Dendritic cell treated with granulocyte-macrophage colony-stimulating factor and Interleukin-4, amounts not matched to agents 40 ng/mL and 50 ng/mL, for 4 days (primary cell): ENCODE data around the gene PSAT1.

ENCODE experiments used
- H3K27ac Mint-ChIP-seq: one replicate; pipeline ENCODE4 v1.8.0; 2022; ENCODE audit warnings: mild to moderate bottlenecking, mixed read lengths
- H3K27me3 Mint-ChIP-seq: one replicate; pipeline ENCODE4 v1.8.0; 2022; ENCODE audit warnings: mild to moderate bottlenecking, mixed read lengths
- H3K36me3 Mint-ChIP-seq: one replicate; pipeline ENCODE4 v1.8.0; 2022; ENCODE audit warnings: low read depth, mixed read lengths
- H3K4me1 Mint-ChIP-seq: one replicate; pipeline ENCODE4 v1.8.0; 2022; ENCODE audit warnings: low read depth, mixed read lengths
- H3K4me3 Mint-ChIP-seq: one replicate; pipeline ENCODE4 v1.8.0; 2022; ENCODE audit warnings: mild to moderate bottlenecking, moderate library complexity, mixed read lengths
- H3K9me3 Mint-ChIP-seq: one replicate; pipeline ENCODE4 v1.8.0; 2022; ENCODE audit warnings: mixed read lengths
- intact Hi-C: fragments of 100-400 bp; cut with micrococcal nuclease; formaldehyde crosslinking; loops from one replicate; pipeline ENCODE4 v1.15.0; 2022

The PSAT1 gene

DNA sequence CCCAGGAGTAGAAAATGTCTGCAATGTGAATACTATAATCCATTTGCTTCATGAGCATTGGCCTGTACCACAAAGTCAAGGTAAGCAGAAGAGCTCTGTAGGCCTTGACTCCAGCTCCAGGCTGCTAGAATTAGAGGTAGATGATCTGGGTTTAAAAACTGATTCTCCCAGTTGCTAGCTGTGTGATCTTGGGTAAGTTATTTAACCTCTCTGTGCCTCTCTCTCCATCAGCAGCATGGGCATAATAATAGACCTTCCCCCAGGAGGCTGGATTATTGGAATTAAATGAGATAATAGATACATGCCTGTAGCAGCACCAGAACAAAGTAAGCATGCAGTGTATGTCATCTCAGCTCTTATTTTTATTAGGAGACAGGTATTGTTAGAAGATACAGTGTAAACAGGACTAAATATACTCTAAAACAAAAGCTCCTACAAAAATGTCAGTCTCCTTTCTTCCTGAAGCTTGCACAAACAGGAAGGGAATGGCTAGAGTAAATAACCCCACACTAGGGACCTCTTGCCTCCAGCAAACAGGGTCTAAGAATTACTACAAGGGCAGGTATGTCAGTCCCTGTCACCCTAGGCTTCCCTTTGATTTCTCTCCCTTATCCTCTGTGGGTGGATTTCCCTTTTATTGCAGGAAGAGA lies 57.5 kb downstream of the PSAT1 start:
- intact Hi-C loops = no loop called here
- Mint-ChIP-seq H3K27ac (no peak overlapping the region), H3K4me3 (no peak overlapping the region), H3K27me3 (no peaks in the 10 kb centered on the region), H3K4me1 (no peaks in the 10 kb centered on the region), H3K36me3 (no peaks in the 10 kb centered on the region), H3K9me3 (no peaks in the 10 kb centered on the region)

DNA sequence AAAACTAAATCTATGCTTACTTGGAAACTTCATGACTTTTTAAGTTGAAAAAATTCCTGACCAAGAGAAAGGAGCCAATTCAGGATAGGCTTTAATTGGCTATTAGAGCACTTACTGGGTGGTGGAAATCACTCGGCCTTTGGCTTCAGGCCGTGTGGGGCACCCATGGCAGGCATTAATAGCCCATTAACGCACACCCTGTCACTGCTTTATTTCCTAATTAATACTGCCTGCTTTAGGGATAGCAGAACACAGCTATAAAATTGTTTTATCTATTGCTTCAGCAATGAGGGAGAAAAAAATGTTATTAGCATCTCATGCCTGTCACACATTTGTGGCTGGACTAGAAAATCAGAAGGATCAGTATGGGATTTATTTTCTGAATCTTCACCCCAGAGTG lies 58.1 kb downstream of the PSAT1 start:
- intact Hi-C loops = no loop called here
- Mint-ChIP-seq H3K4me1 (no peaks in the 10 kb centered on the region), H3K27me3 (no peaks in the 10 kb centered on the region), H3K9me3 (no peaks in the 10 kb centered on the region), H3K27ac (no peak overlapping the region), H3K4me3 (no peak overlapping the region), H3K36me3 (no peaks in the 10 kb centered on the region)

GRCh38 chr9:78356634-78357033 lies 59.7 kb downstream of the PSAT1 start:
- Mint-ChIP-seq H3K4me1 (no peaks in the 10 kb centered on the region), H3K27me3 (no peaks in the 10 kb centered on the region), H3K36me3 (no peaks in the 10 kb centered on the region), H3K4me3 (no peak overlapping the region), H3K9me3 (no peaks in the 10 kb centered on the region), H3K27ac (no peak overlapping the region)
- intact Hi-C loops = no loop called here

DNA sequence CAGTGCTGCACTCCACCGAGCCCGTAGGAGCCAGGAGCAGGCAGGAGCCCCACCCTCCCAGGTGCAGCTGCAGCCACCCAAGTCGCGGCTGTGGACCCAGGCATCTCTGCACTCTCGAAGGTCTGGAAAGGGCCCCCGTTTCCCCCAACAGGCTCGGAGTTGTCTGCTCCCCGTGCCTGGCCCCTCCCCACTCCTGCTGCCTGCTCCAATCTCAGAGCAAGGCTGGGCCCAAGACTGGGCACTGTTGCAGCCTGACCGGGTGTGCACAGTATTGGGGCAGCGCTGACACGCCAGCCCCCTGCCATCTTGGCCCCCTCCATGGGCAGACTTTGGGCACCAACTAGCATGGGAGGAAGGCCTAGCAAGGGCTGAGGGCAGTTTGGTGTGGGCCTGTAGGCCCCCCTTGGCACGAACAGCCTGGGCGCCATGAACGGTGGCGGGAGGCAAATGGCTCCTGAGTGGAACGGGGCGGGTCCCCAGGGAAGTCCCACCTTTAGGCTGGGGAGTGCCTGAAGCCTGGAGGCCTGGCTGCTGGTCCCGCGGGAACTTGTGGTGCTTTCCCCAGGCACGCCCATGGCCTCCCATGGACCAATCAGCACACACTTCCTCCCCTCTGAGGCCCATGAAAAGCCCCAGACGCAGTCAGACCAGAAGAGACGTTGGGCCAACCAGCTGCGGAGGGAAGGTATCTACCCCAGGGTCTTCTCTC lies 60.4 kb downstream of the PSAT1 start:
- Mint-ChIP-seq H3K4me1 (no peaks in the 10 kb centered on the region), H3K9me3 (no peaks in the 10 kb centered on the region), H3K27me3 (no peaks in the 10 kb centered on the region), H3K36me3 (no peaks in the 10 kb centered on the region), H3K4me3 (no peak overlapping the region), H3K27ac (no peak overlapping the region)
- intact Hi-C loops = no loop called here

GRCh38 chr9:78358329-78359051 lies 61.6 kb downstream of the PSAT1 start:
- Mint-ChIP-seq H3K36me3 (no peaks in the 10 kb centered on the region), H3K4me1 (no peaks in the 10 kb centered on the region), H3K27me3 (no peaks in the 10 kb centered on the region), H3K4me3 (no peak overlapping the region), H3K9me3 (no peaks in the 10 kb centered on the region), H3K27ac (no peak overlapping the region)
- intact Hi-C loops = no loop called here

DNA sequence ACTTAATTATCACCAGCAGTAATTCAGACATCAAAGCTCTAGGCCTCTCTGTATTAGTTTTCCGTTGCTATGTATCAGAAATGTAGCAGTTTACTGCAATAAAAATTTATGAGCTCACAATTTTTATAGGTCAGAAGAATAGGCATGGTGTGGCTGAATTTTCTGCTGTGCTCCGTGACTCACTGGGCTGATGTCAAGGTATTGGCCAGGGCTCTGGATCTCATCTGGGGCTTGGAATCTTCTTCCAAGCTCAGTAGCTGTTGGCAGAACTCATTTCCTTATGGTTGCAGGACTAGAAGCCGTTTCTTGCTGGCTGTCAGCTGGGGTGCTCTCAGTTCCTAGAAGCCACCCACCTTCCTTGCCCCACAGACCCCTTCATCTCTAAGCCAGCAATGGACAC lies 66.3 kb downstream of the PSAT1 start:
- intact Hi-C loops = no loop called here
- peaks cover under 1% of the 10 kb centered on the region for H3K4me1 Mint-ChIP-seq
- H3K9me3 Mint-ChIP-seq = no peaks in the 10 kb centered on the region
- H3K27me3 Mint-ChIP-seq = no peaks in the 10 kb centered on the region
- no peaks in the 10 kb centered on the region for H3K36me3 Mint-ChIP-seq
- H3K4me3 Mint-ChIP-seq = no peak overlapping the region
- no peak overlapping the region for H3K27ac Mint-ChIP-seq

GRCh38 chr9:78365748-78366697 lies 69.1 kb downstream of the PSAT1 start:
- Mint-ChIP-seq H3K27me3 (no peaks in the 10 kb centered on the region), H3K9me3 (no peaks in the 10 kb centered on the region), H3K4me3 (no peak overlapping the region), H3K27ac (no peak overlapping the region), H3K4me1 (peaks cover 5% of the 10 kb centered on the region), H3K36me3 (no peaks in the 10 kb centered on the region)
- intact Hi-C loops = no loop called here

- Mint-ChIP-seq H3K9me3 (no peaks in the 10 kb centered on the region), H3K4me1 (peaks cover 5% of the 10 kb centered on the region), H3K36me3 (no peaks in the 10 kb centered on the region), H3K4me3 (no peak overlapping the region), H3K27me3 (no peaks in the 10 kb centered on the region), H3K27ac (no peak overlapping the region)
- intact Hi-C loops = no loop called here
Measured at GRCh38 chr9:78366827-78367226, 69.9 kb downstream of the PSAT1 start.

GRCh38 chr9:78368236-78368635 lies 71.3 kb downstream of the PSAT1 start:
- intact Hi-C loops = no loop called here
- H3K27ac Mint-ChIP-seq = no peak overlapping the region
- no peaks in the 10 kb centered on the region for H3K36me3 Mint-ChIP-seq
- peaks cover 5% of the 10 kb centered on the region for H3K4me1 Mint-ChIP-seq
- no peak overlapping the region for H3K4me3 Mint-ChIP-seq
- H3K9me3 Mint-ChIP-seq = no peaks in the 10 kb centered on the region
- H3K27me3 Mint-ChIP-seq = no peaks in the 10 kb centered on the region

GRCh38 chr9:78369639-78370219 lies 72.8 kb downstream of the PSAT1 start:
- intact Hi-C loops = loop anchor here (1.0 to 5.0 kb wide), 2 partner anchors 42 to 108 kb away; no protein-coding TSS in a partner anchor
- peaks cover 5% of the 10 kb centered on the region for H3K4me1 Mint-ChIP-seq
- H3K27me3 Mint-ChIP-seq = no peaks in the 10 kb centered on the region
- no peak overlapping the region for H3K27ac Mint-ChIP-seq
- H3K4me3 Mint-ChIP-seq = no peak overlapping the region
- H3K36me3 Mint-ChIP-seq = no peaks in the 10 kb centered on the region
- no peaks in the 10 kb centered on the region for H3K9me3 Mint-ChIP-seq

DNA sequence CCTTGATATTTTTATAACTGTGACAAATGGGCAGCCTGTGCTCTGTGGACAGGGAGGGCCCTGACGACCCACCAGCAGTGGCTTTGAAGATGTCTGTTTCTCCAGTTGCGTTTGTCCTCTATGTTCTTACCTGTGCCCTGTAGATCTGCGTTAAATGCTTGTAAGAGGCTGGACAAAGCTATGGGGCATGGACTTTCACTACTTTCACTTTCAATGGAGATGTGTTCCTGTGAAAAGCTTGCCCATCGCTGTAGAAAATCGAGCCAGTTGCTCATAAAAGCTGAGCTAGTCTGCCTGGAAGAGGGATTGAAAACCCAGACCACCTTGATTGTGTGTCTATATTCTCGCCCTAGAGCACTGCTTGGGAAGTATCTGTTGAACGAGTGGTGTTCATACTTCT lies 74.1 kb downstream of the PSAT1 start:
- Mint-ChIP-seq H3K27me3 (no peaks in the 10 kb centered on the region), H3K4me3 (no peak overlapping the region), H3K27ac (no peak overlapping the region), H3K9me3 (no peaks in the 10 kb centered on the region), H3K4me1 (peaks cover 5% of the 10 kb centered on the region), H3K36me3 (no peaks in the 10 kb centered on the region)
- intact Hi-C loops = loop anchor here (5.0 kb wide), 1 partner anchor 44 kb away; no protein-coding TSS in a partner anchor

DNA sequence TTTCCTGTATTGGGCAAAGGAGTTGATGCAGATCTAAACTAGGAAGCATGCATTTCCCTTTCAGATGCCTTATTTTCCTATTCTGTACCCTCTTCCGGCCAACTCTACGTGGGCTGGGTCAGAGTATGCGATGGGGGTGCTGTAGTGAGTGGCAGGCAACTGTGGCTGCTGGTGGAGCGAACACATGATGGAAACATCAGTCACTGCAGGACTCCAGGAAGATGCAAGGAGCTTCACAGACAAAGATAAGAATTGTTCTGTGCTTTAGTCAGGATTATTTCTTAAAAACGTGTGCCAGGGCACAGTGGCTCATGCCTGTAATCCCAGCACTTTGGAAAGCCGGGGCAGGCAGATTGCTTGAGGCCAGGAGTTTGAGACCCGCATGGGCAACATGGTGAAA lies 75.1 kb downstream of the PSAT1 start:
- H3K9me3 Mint-ChIP-seq = no peaks in the 10 kb centered on the region
- peaks cover 5% of the 10 kb centered on the region for H3K4me1 Mint-ChIP-seq
- H3K36me3 Mint-ChIP-seq = no peaks in the 10 kb centered on the region
- H3K27ac Mint-ChIP-seq = no peak overlapping the region
- no peak overlapping the region for H3K4me3 Mint-ChIP-seq
- intact Hi-C loops = loop anchor here (5.0 kb wide), 1 partner anchor 45 kb away; no protein-coding TSS in a partner anchor
- no peaks in the 10 kb centered on the region for H3K27me3 Mint-ChIP-seq
